ENCODE results near the gene FCGBP. TPM values are rescaled to one million over a fixed set of nuclear protein-coding genes. Genes with fewer than 3 reads are reported as not detected.
"Not testable (repeated sequence)": the region's sequence is repeated elsewhere in the genome, so short reads cannot be mapped to it uniquely, and the experiment has no call there.

The FCGBP gene
- polyA plus RNA-seq, 1 donor, result 5.6 TPM

GRCh38 chr19:39917561-39918182 is 16.8 kb downstream of the FCGBP start:
- DNase-seq (ENCODE audit: low read depth), result no peak

GRCh38 chr19:39916851-39917396 is 17.5 kb downstream of the FCGBP start:
- DNase-seq (ENCODE audit: low read depth), result no peak

GRCh38 chr19:39916236-39916635 is 18.2 kb downstream of the FCGBP start:
- DNase-seq (ENCODE audit: low read depth), result no peak

- no peak for DNase-seq (ENCODE audit: low read depth)
These were observed 18.6 kb downstream of the FCGBP start for GRCh38 chr19:39915848-39916215.

- no peak for DNase-seq (ENCODE audit: low read depth)
These were observed 19.2 kb downstream of the FCGBP start for GRCh38 chr19:39915101-39915847.

- no peak for DNase-seq (ENCODE audit: low read depth)
These were observed 20.6 kb downstream of the FCGBP start for GRCh38 chr19:39913682-39914333.

GRCh38 chr19:39908803-39909202 is 25.6 kb downstream of the FCGBP start:
- DNase-seq (ENCODE audit: low read depth), result no peak

- no peak for DNase-seq (ENCODE audit: low read depth)
These were observed 27.4 kb downstream of the FCGBP start for GRCh38 chr19:39906820-39907611.

- DNase-seq (ENCODE audit: low read depth), result no peak
These were observed 28.2 kb downstream of the FCGBP start for GRCh38 chr19:39906283-39906682.

GRCh38 chr19:39903486-39904091 is 30.8 kb downstream of the FCGBP start:
- not testable (repeated sequence) for DNase-seq (ENCODE audit: low read depth)

GRCh38 chr19:39902326-39902725 is 32.1 kb downstream of the FCGBP start:
- DNase-seq (ENCODE audit: low read depth), result not testable (repeated sequence)

GRCh38 chr19:39901681-39902080 is 32.8 kb downstream of the FCGBP start:
- DNase-seq (ENCODE audit: low read depth), result not testable (repeated sequence)

- not testable (repeated sequence) for DNase-seq (ENCODE audit: low read depth)
These were observed 35.6 kb downstream of the FCGBP start for GRCh38 chr19:39898858-39899257.

- not testable (repeated sequence) for DNase-seq (ENCODE audit: low read depth)
These were observed 36.8 kb downstream of the FCGBP start for GRCh38 chr19:39897511-39898245.

GRCh38 chr19:39895096-39895495 is 39.3 kb downstream of the FCGBP start:
- not testable (repeated sequence) for DNase-seq (ENCODE audit: low read depth)

- not testable (repeated sequence) for DNase-seq (ENCODE audit: low read depth)
These were observed 40.2 kb downstream of the FCGBP start for GRCh38 chr19:39894236-39894606.

GRCh38 chr19:39893366-39894235 is 40.8 kb downstream of the FCGBP start:
- not testable (repeated sequence) for DNase-seq (ENCODE audit: low read depth)

GRCh38 chr19:39892506-39892902 is 41.9 kb downstream of the FCGBP start:
- DNase-seq (ENCODE audit: low read depth), result not testable (repeated sequence)

GRCh38 chr19:39891660-39892505 is 42.6 kb downstream of the FCGBP start:
- DNase-seq (ENCODE audit: low read depth), result not testable (repeated sequence)
